Choroid plexus epithelial cell (primary cell): ENCODE results near the gene NLRC3.
"Not testable (repeated sequence)": the region's sequence is repeated elsewhere in the genome, so short reads cannot be mapped to it uniquely, and the experiment has no call there.

Experiments
- DNase-seq: peaks from one replicate; pipeline ENCODE4 v3.0.0-alpha.2; 2010; ENCODE audit warnings: low read depth
- H3K4me3 ChIP-seq: 2 replicates; pipeline ENCODE4 v1.5.1; 2011; ENCODE audit warnings: low read depth, mild to moderate bottlenecking, control low read depth, low read length, moderate library complexity
- CTCF ChIP-seq: conservative IDR thresholded peaks from 2 replicates; pipeline ENCODE4 v1.5.1; 2011; ENCODE audit warnings: low read depth, mild to moderate bottlenecking, control low read depth, inconsistent platforms, low read length, moderate library complexity

Gene NLRC3

GRCh38 chr16:3611146-3611975 lies 34.2 kb upstream of the NLRC3 start, which contains the start of gene SLX4:
Gene SLX4, minus strand, starts transcription at chr16:3611606. Its CDS starts 2,642 bp downstream, at chr16:3608964.
- peak within 1 kb of the TSS; percentile 91 for H3K4me3 ChIP-seq
- peak; percentile 2 for TF ChIP-seq CTCF
- peak; percentile 91 for DNase-seq

GRCh38 chr16:3610698-3611145 lies 33.5 kb upstream of the NLRC3 start:
- peak; percentile 19 for DNase-seq
- TF ChIP-seq CTCF = no peak
- peak overlapping the region; percentile 91 for H3K4me3 ChIP-seq

- no peak for TF ChIP-seq CTCF
- DNase-seq = no peak
- no peak overlapping the region for H3K4me3 ChIP-seq
Observed at GRCh38 chr16:3609895-3610697, 32.9 kb upstream of the NLRC3 start.

- H3K4me3 ChIP-seq, DNase-seq: not testable (repeated sequence)
Observed at GRCh38 chr16:3608976-3609375, 31.8 kb upstream of the NLRC3 start.

- no peak for TF ChIP-seq CTCF
- DNase-seq = no peak
- no peak overlapping the region for H3K4me3 ChIP-seq
Observed at GRCh38 chr16:3608069-3608468, 30.9 kb upstream of the NLRC3 start.

GRCh38 chr16:3607634-3608033 lies 30.4 kb upstream of the NLRC3 start:
- no peak for TF ChIP-seq CTCF
- H3K4me3 ChIP-seq = no peak overlapping the region
- DNase-seq = no peak

- no peak overlapping the region for H3K4me3 ChIP-seq
- TF ChIP-seq CTCF = no peak
- no peak for DNase-seq
Observed at GRCh38 chr16:3607161-3607560, 30.0 kb upstream of the NLRC3 start.
